IMR-90 (cell line): Measurements from ENCODE around the gene CECR2. TPM values are rescaled to one million over a fixed set of nuclear protein-coding genes. Genes with fewer than 3 reads are reported as not detected.

Experiments
- ATAC-seq: fragments of 200-7000 bp; cut with Tn5 transposase; 2 replicates; pipeline ENCODE4 v1.9.1; 2020; ENCODE audit warnings: low read depth, mild to moderate bottlenecking, moderate library complexity
- BruUV-seq: library from RNA; stranded (reverse); fragments of 400-500 nt; replicated peaks from 2 replicates; lab custom pipeline; 2021; lab: Mats Ljungman, UMichigan
- CTCF ChIA-PET: fragments of 300-600 bp; formaldehyde crosslinking; extraction: SDS; loops from one replicate; lab custom pipeline; 2021; ENCODE audit warnings: antibody characterized with exemption; lab: Yijun Ruan, JAX
- POLR2A ChIA-PET: fragments of 300-600 bp; sonication (Branson Sonifier 250); formaldehyde crosslinking; loops from one replicate; lab custom pipeline; 2022; ENCODE audit warnings: antibody characterized with exemption; ENCODE audit not compliant: unreplicated experiment; lab: Charles Lee
- DNase-seq: peaks from one replicate; pipeline ENCODE4 v3.0.0; 2013
- H2AFZ ChIP-seq: replicated peaks from 2 replicates; pipeline ENCODE3; 2013; ENCODE audit warnings: low read length, mild to moderate bottlenecking; ENCODE audit not compliant: poor library complexity
- H2AK5ac ChIP-seq: 2 replicates; pipeline ENCODE4 v1.6.1; 2013; ENCODE audit warnings: low read depth, low read length, inconsistent platforms
- H2AK9ac ChIP-seq: replicated peaks from 2 replicates; pipeline ENCODE3; 2013; ENCODE audit warnings: mild to moderate bottlenecking, low read depth, low read length, moderate library complexity; ENCODE audit not compliant: poor library complexity
- H2BK120ac ChIP-seq: 2 replicates; pipeline ENCODE4 v1.6.1; 2013; ENCODE audit warnings: low read depth, low read length, inconsistent platforms
- H2BK15ac ChIP-seq: 3 replicates; pipeline ENCODE4 v1.6.1; 2013; ENCODE audit warnings: low read depth, low read length, inconsistent platforms
- H2BK20ac ChIP-seq: 2 replicates; pipeline ENCODE4 v1.6.1; 2013; ENCODE audit warnings: low read depth, mild to moderate bottlenecking, inconsistent platforms, low read length, moderate library complexity
- H2BK5ac ChIP-seq: 2 replicates; pipeline ENCODE4 v1.6.1; 2013; ENCODE audit warnings: mild to moderate bottlenecking, low read depth, low read length, inconsistent platforms; ENCODE audit not compliant: poor library complexity, severe bottlenecking
- H3K14ac ChIP-seq: replicated peaks from 2 replicates; pipeline ENCODE4 v1.6.1; 2013; ENCODE audit warnings: low read depth, low read length, inconsistent platforms
- H3K18ac ChIP-seq: 2 replicates; pipeline ENCODE4 v1.6.1; 2013; ENCODE audit warnings: low read depth, low read length, control low read depth
- H3K23ac ChIP-seq: 2 replicates; pipeline ENCODE4 v1.6.1; 2013; ENCODE audit warnings: low read depth, low read length, inconsistent platforms
- H3K27ac ChIP-seq: 2 replicates; pipeline ENCODE4 v1.5.1; 2013; ENCODE audit warnings: mild to moderate bottlenecking, control low read depth, low read length; ENCODE audit not compliant: insufficient read depth
- H3K27me3 ChIP-seq: 2 replicates; pipeline ENCODE4 v1.6.1; 2013; ENCODE audit warnings: low read length; ENCODE audit not compliant: control insufficient read depth, insufficient read depth
- H3K36me3 ChIP-seq: 2 replicates; pipeline ENCODE4 v1.6.1; 2013; ENCODE audit warnings: low read length, mixed read lengths; ENCODE audit not compliant: control insufficient read depth, insufficient read depth
- H3K4ac ChIP-seq: 2 replicates; pipeline ENCODE4 v1.6.1; 2013; ENCODE audit warnings: low read depth, low read length, inconsistent platforms
- H3K4me1 ChIP-seq: 2 replicates; pipeline ENCODE4 v1.6.1; 2013; ENCODE audit warnings: low read length, mixed read lengths; ENCODE audit not compliant: control insufficient read depth, insufficient read depth
- H3K4me2 ChIP-seq: 2 replicates; pipeline ENCODE4 v1.6.1; 2013; ENCODE audit warnings: low read depth, mild to moderate bottlenecking, control low read depth, low read length, moderate library complexity
- H3K4me3 ChIP-seq: 2 replicates; pipeline ENCODE4 v1.5.1; 2013; ENCODE audit warnings: low read depth, mild to moderate bottlenecking, control low read depth, low read length, moderate library complexity; ENCODE audit not compliant: insufficient read depth
- H3K56ac ChIP-seq: 2 replicates; pipeline ENCODE4 v1.6.1; 2013; ENCODE audit warnings: low read length, inconsistent platforms; ENCODE audit not compliant: insufficient read depth; ENCODE audit errors: extremely low read depth
- H3K79me1 ChIP-seq, 2 experiments: 2 replicates each; pipeline ENCODE4 v1.6.1; 2013; ENCODE audit warnings: low read length in 2 of 2, inconsistent platforms in 1 of 2, low read depth in 1 of 2
- H3K9ac ChIP-seq: 2 replicates; pipeline ENCODE4 v1.6.1; 2013; ENCODE audit warnings: low read depth, low read length, control low read depth
- H3K9me1 ChIP-seq: 2 replicates; pipeline ENCODE4 v1.6.1; 2013; ENCODE audit warnings: low read length, inconsistent platforms; ENCODE audit not compliant: insufficient read depth
- H3K9me3 ChIP-seq: 2 replicates; pipeline ENCODE4 v1.6.1; 2013; ENCODE audit warnings: low read length; ENCODE audit not compliant: control insufficient read depth, insufficient read depth
- H4K20me1 ChIP-seq: 2 replicates; pipeline ENCODE4 v1.6.1; 2013; ENCODE audit warnings: low read length, inconsistent platforms; ENCODE audit not compliant: insufficient read depth
- H4K5ac ChIP-seq: 2 replicates; pipeline ENCODE4 v1.6.1; 2013; ENCODE audit warnings: mild to moderate bottlenecking, low read depth, low read length, control low read depth
- H4K8ac ChIP-seq, 2 experiments: 2 replicates each; pipeline ENCODE4 v1.6.1; 2013; ENCODE audit warnings: low read depth in 2 of 2, low read length in 2 of 2, control low read depth in 1 of 2, inconsistent platforms in 1 of 2
- H4K91ac ChIP-seq: 2 replicates; pipeline ENCODE4 v1.6.1; 2013; ENCODE audit warnings: low read depth, low read length, inconsistent platforms; ENCODE audit not compliant: insufficient read depth
- MAFK ChIP-seq: IDR thresholded peaks from 2 replicates; pipeline ENCODE4 v1.6.1; 2012; ENCODE audit warnings: low read depth, low read length, improper control_type of control experiment
- MXI1 ChIP-seq: IDR thresholded peaks from 2 replicates; pipeline ENCODE4 v1.6.1; 2012; ENCODE audit warnings: low read depth, mild to moderate bottlenecking, low read length, moderate library complexity, borderline replicate concordance
- RAD21 ChIP-seq: IDR thresholded peaks from 2 replicates; pipeline ENCODE4 v1.6.1; 2012; ENCODE audit warnings: low read length, improper control_type of control experiment
- SMC3 ChIP-seq: fragments of 150-350 bp; IDR thresholded peaks from 2 replicates; pipeline ENCODE4 v1.6.1; 2016; ENCODE audit warnings: low read depth, mild to moderate bottlenecking, antibody characterized with exemption, low read length, moderate library complexity
- WGBS, 2 experiments: methylation state at CpG; one replicate each; pipeline versions ENCODE4 v1.1.5 to v1.1.7; 2013; ENCODE audit warnings: missing lambda C conversion rate in 2 of 2; ENCODE audit not compliant: insufficient read length in 1 of 2; ENCODE audit errors: extremely low coverage in 2 of 2; 5-methylcytosine and 5-hydroxymethylcytosine counted together
- dilution Hi-C: fragments of 300-500 bp; cut with HindIII; formaldehyde crosslinking; loops from one replicate; pipeline ENCODE4 v1.14.3; 2018; ENCODE audit warnings: low sequenced_read_pairs; ENCODE audit not compliant: unreplicated experiment
- in situ Hi-C: fragments of 300-500 bp; cut with MboI; formaldehyde crosslinking; loops from 3 replicates; pipeline ENCODE4 v1.14.3; 2019; ENCODE audit warnings: low sequenced_read_pairs, inconsistent platforms, mixed read lengths
- intact Hi-C: fragments of 100-400 bp; cut with micrococcal nuclease; formaldehyde crosslinking; loops from 2 replicates; pipeline ENCODE4 v1.10.0; 2022
- polyA plus RNA-seq, 3 experiments: library from polyadenylated mRNA; depleted of rRNA; stranded (reverse); fragments of >200 nt; gene quantifications; 2 replicates each; pipeline ENCODE4 v1.2.3, GENCODE V29; 2012; ENCODE audit warnings: low replicate concordance in 1 of 3
- total RNA-seq: library from RNA; depleted of rRNA; stranded (reverse); fragments of >200 nt; gene quantifications from 2 replicates; pipeline ENCODE4 v1.2.3, GENCODE V29; 2012

Gene CECR2
- total and polyA plus RNA-seq, 2 of the 4 experiments (the other 2 are of a cell fraction): under 0.01 TPM; not detected in 1

DNA sequence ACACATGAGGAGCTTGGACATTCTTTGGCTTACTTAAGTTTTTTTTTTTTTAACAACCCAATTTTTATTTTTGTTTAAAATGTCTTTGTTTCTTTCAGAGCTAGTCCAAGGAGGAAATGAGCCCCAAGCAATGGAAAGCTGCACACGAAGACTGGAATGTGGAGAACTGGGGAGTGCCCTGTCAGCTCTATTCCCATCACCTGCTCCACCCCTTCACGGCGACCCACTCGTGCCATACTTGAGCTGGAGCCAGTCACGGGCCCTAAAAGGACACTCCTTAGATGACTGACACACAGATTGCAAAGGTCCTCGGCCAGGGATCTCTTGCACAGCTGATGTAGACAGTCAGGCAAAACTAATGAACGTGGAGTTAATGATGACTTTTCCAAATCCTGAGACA lies 183.5 kb downstream of the CECR2 start:
- Histone ChIP-seq H3K9me3 (no peaks in the 10 kb centered on the region), H4K8ac (no peak overlapping the region), H2AFZ (no peak overlapping the region), H3K56ac (no peak overlapping the region), H3K9me1 (no peaks in the 10 kb centered on the region), H3K36me3 (no peaks in the 10 kb centered on the region), H4K20me1 (no peaks in the 10 kb centered on the region), H2BK20ac (no peak overlapping the region), H3K18ac (no peak overlapping the region), H3K4me3 (no peak overlapping the region), H2AK9ac (no peak overlapping the region), H3K9ac (no peak overlapping the region), H3K4me1 (no peaks in the 10 kb centered on the region), H3K27me3 (peaks cover 14% of the 10 kb centered on the region), H2BK15ac (no peak overlapping the region), H3K23ac (no peak overlapping the region), H4K5ac (no peak overlapping the region), H2AK5ac (no peak overlapping the region), H2BK120ac (no peak overlapping the region), H3K27ac (no peak overlapping the region), H3K79me1 (no peaks in the 10 kb centered on the region), H2BK5ac (no peak overlapping the region), H3K4me2 (no peak overlapping the region), H4K91ac (no peak overlapping the region), H3K14ac (no peak overlapping the region), H3K4ac (no peak overlapping the region)
- CTCF ChIA-PET: interaction anchor here (0.6 kb wide), 1 partner anchor 232 kb away, joined by 3 read pairs; no protein-coding TSS in a partner anchor
- DNase-seq (no peak), ATAC-seq (peak; percentile 21; the same call in 1 of the 2 replicates)
- BruUV-seq: no TSS peak
- intact Hi-C loops (loop anchor here (10.0 kb wide), 2 partner anchors 232 to 522 kb away; partner anchors contain the start of gene PEX26), in situ Hi-C loops (loop anchor here (25.0 kb wide), 1 partner anchor 510 kb away; no protein-coding TSS in a partner anchor), dilution Hi-C loops (no loop called here)
- POLR2A ChIA-PET: no interaction called here
- WGBS, 2 experiments: 63% methylated on average over 2 of the region's 7 CpGs; no CpG with 5 or more reads in 1 of the 2 experiments
- TF ChIP-seq MAFK (no peak), RAD21 (no peak), SMC3 (no peak), MXI1 (no peak)
